ENCODE measurements around the gene GRK5.
"Not testable (repeated sequence)": the region's sequence is repeated elsewhere in the genome, so short reads cannot be mapped to it uniquely, and the experiment has no call there.

Gene GRK5

GRCh38 chr10:119448628-119449584, 241.5 kb downstream of the GRK5 start:
- DNase-seq, result no peak

GRCh38 chr10:119449760-119450461, 242.5 kb downstream of the GRK5 start:
- DNase-seq, result no peak

- no peak for DNase-seq
These were observed 243.4 kb downstream of the GRK5 start for GRCh38 chr10:119450606-119451299.

GRCh38 chr10:119451300-119451896, 244.0 kb downstream of the GRK5 start:
- DNase-seq, result no peak

GRCh38 chr10:119452396-119452795, 245.0 kb downstream of the GRK5 start:
- DNase-seq, result no peak

- DNase-seq, result no peak
These were observed 245.9 kb downstream of the GRK5 start for GRCh38 chr10:119453313-119453712.

GRCh38 chr10:119454316-119454715, 246.9 kb downstream of the GRK5 start:
- no peak for DNase-seq

- DNase-seq, result no peak
These were observed 247.6 kb downstream of the GRK5 start for GRCh38 chr10:119454990-119455389.

GRCh38 chr10:119455609-119456434, 248.5 kb downstream of the GRK5 start:
- DNase-seq, result no peak

GRCh38 chr10:119456435-119456810, 249.1 kb downstream of the GRK5 start:
- no peak for DNase-seq

GRCh38 chr10:119457966-119458766, 250.8 kb downstream of the GRK5 start:
- DNase-seq, result no peak

GRCh38 chr10:119459681-119460340, 252.4 kb downstream of the GRK5 start:
- DNase-seq, result no peak

- DNase-seq, result no peak
These were observed 253.2 kb downstream of the GRK5 start for GRCh38 chr10:119460369-119461195.

- no peak for DNase-seq
These were observed 254.0 kb downstream of the GRK5 start for GRCh38 chr10:119461380-119461779.

- no peak for DNase-seq
These were observed 254.6 kb downstream of the GRK5 start for GRCh38 chr10:119461923-119462322.

GRCh38 chr10:119462773-119463172, 255.4 kb downstream of the GRK5 start:
- DNase-seq, result no peak

GRCh38 chr10:119463195-119463594, 255.8 kb downstream of the GRK5 start:
- DNase-seq, result not testable (repeated sequence)

- no peak for DNase-seq
These were observed 257.7 kb downstream of the GRK5 start for GRCh38 chr10:119465085-119465484.

GRCh38 chr10:119466076-119466475, 258.7 kb downstream of the GRK5 start:
- no peak for DNase-seq

- DNase-seq, result no peak
These were observed 259.3 kb downstream of the GRK5 start for GRCh38 chr10:119466655-119467054.

Data from 8988T (cell line).